Calu3 (cell line): ENCODE results near the gene SIRPD. TPM values are rescaled to one million over a fixed set of nuclear protein-coding genes. Genes with fewer than 3 reads are reported as not detected.

Experiments
- BruUV-seq: library from RNA; stranded (reverse); fragments of 400-500 nt; replicated peaks from 2 replicates; lab custom pipeline; 2021; lab: Mats Ljungman, UMichigan
- CTCF ChIA-PET: fragments of 300-600 bp; sonication (Branson Sonifier 250); formaldehyde crosslinking; loops from one replicate; lab custom pipeline; 2022; ENCODE audit warnings: antibody characterized with exemption; lab: Charles Lee
- DNase-seq: peaks from one replicate; pipeline ENCODE4 v3.0.0; 2022
- H3K27ac Mint-ChIP-seq: one replicate; pipeline ENCODE4 v1.8.0; 2022; ENCODE audit warnings: mixed read lengths; ENCODE audit not compliant: unreplicated experiment
- H3K27me3 Mint-ChIP-seq: one replicate; pipeline ENCODE4 v1.8.0; 2022; ENCODE audit warnings: mixed read lengths; ENCODE audit not compliant: unreplicated experiment
- H3K36me3 Mint-ChIP-seq: one replicate; pipeline ENCODE4 v1.8.0; 2022; ENCODE audit warnings: mild to moderate bottlenecking, moderate library complexity, mixed read lengths; ENCODE audit not compliant: insufficient read depth, unreplicated experiment
- H3K4me1 Mint-ChIP-seq: one replicate; pipeline ENCODE4 v1.8.0; 2022; ENCODE audit warnings: mild to moderate bottlenecking, low read depth, mixed read lengths; ENCODE audit not compliant: unreplicated experiment
- H3K4me3 Mint-ChIP-seq: one replicate; pipeline ENCODE4 v1.8.0; 2022; ENCODE audit warnings: mild to moderate bottlenecking, low read depth, moderate library complexity, mixed read lengths; ENCODE audit not compliant: unreplicated experiment
- H3K9me3 Mint-ChIP-seq: one replicate; pipeline ENCODE4 v1.8.0; 2022; ENCODE audit warnings: low read depth, mixed read lengths; ENCODE audit not compliant: unreplicated experiment
- intact Hi-C: fragments of 100-400 bp; cut with micrococcal nuclease; formaldehyde crosslinking; loops from one replicate; pipeline ENCODE4 v1.10.0; 2022; ENCODE audit not compliant: unreplicated experiment
- total RNA-seq: library from RNA; stranded (reverse); gene quantifications from 2 replicates; pipeline ENCODE4 v1.2.3, GENCODE V29; 2022
- TF ChIP-seq, protein P1 (sequence below): fragments of 200-600 bp; IDR thresholded peaks from one replicate; pipeline ENCODE4 v1.8.0; 2022; ENCODE audit warnings: antibody characterized with exemption; ENCODE audit not compliant: unreplicated experiment

Gene SIRPD
- total RNA-seq, 1 experiment from 2014 or later, result not detected

DNA sequence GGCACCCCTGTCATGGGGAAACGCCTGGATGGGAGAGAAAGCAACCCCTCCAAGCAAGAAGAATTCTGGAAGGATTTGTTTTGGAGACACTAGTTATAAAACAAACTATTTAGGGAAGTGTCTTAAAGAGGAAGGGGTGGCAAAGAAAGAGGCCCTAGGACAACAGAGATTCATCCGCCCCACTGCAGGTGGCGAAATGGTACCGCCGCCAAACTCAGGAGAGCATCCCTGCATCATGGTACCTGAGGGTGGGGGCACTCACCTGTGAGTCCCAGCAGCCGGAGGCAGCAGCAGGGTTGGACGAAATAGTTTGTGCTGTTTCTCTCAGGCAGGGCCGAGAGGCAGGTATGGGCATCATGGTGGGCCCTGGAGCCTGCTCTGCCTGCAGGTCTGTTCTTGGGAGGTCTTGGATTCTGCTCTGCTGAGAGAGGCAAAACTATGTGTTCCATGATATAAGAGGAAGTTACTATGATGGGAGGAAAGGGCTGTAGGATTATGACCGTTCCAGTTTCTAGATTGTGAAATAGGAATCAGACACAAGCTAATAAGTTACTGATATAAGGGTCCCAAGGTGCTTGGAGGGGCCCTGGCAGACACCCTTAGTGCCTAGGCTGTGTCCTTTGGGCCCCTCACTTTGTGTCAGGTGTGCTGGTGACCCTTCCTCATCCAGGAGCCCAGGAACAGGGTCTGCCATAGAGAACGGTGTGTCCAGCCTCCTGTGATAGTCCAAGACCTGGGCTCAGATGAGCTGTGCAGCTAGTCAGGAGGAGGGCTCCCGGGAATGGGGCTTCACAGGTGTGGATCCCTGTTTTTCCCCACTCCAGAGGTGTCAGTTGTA lies 20.4 kb downstream of the SIRPD start:
- Mint-ChIP-seq H3K4me3 (no peak overlapping the region), H3K9me3 (no peaks in the 10 kb centered on the region), H3K27me3 (peaks cover 38% of the 10 kb centered on the region), H3K4me1 (no peaks in the 10 kb centered on the region), H3K36me3 (no peaks in the 10 kb centered on the region), H3K27ac (no peak overlapping the region)
- DNase-seq, result no peak
- no TSS peak for BruUV-seq
- TF ChIP-seq, protein P1, sequence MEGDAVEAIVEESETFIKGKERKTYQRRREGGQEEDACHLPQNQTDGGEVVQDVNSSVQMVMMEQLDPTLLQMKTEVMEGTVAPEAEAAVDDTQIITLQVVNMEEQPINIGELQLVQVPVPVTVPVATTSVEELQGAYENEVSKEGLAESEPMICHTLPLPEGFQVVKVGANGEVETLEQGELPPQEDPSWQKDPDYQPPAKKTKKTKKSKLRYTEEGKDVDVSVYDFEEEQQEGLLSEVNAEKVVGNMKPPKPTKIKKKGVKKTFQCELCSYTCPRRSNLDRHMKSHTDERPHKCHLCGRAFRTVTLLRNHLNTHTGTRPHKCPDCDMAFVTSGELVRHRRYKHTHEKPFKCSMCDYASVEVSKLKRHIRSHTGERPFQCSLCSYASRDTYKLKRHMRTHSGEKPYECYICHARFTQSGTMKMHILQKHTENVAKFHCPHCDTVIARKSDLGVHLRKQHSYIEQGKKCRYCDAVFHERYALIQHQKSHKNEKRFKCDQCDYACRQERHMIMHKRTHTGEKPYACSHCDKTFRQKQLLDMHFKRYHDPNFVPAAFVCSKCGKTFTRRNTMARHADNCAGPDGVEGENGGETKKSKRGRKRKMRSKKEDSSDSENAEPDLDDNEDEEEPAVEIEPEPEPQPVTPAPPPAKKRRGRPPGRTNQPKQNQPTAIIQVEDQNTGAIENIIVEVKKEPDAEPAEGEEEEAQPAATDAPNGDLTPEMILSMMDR, result no peak
- CTCF ChIA-PET, result interaction anchor here (0.6 kb wide), 1 partner anchor 581 kb away, joined by 3 read pairs; no protein-coding TSS in a partner anchor
- intact Hi-C loops, result no loop called here

GRCh38 chr20:1535420-1536175 lies 21.9 kb downstream of the SIRPD start:
- DNase-seq, result no peak
- TF ChIP-seq, protein P1, result no peak
- BruUV-seq, result no TSS peak
- Mint-ChIP-seq H3K9me3 (no peaks in the 10 kb centered on the region), H3K27ac (no peak overlapping the region), H3K27me3 (peaks cover 23% of the 10 kb centered on the region), H3K4me3 (no peak overlapping the region), H3K36me3 (no peaks in the 10 kb centered on the region), H3K4me1 (no peaks in the 10 kb centered on the region)
- intact Hi-C loops, result no loop called here
- CTCF ChIA-PET, result interaction anchor here (0.7 kb wide), 1 partner anchor 563 kb away, joined by 3 read pairs; no protein-coding TSS in a partner anchor

GRCh38 chr20:1534526-1534925 lies 23.0 kb downstream of the SIRPD start:
- no TSS peak for BruUV-seq
- H3K4me3 Mint-ChIP-seq, result no peak overlapping the region
- TF ChIP-seq, protein P1, result no peak
- no peaks in the 10 kb centered on the region for H3K9me3 Mint-ChIP-seq
- CTCF ChIA-PET, result no interaction called here
- H3K27me3 Mint-ChIP-seq, result peaks cover 23% of the 10 kb centered on the region
- intact Hi-C loops, result no loop called here
- DNase-seq, result no peak
- H3K36me3 Mint-ChIP-seq, result no peaks in the 10 kb centered on the region
- no peaks in the 10 kb centered on the region for H3K4me1 Mint-ChIP-seq
- no peak overlapping the region for H3K27ac Mint-ChIP-seq

GRCh38 chr20:1533059-1533458 lies 24.4 kb downstream of the SIRPD start:
- TF ChIP-seq, protein P1, result no peak
- intact Hi-C loops, result no loop called here
- CTCF ChIA-PET, result interaction anchor here (0.7 to 1.0 kb wide), 2 partner anchors 104 to 201 kb away, joined by 3 read pairs; no protein-coding TSS in a partner anchor
- Mint-ChIP-seq H3K9me3 (no peaks in the 10 kb centered on the region), H3K4me3 (no peak overlapping the region), H3K27ac (no peak overlapping the region), H3K36me3 (no peaks in the 10 kb centered on the region), H3K4me1 (no peaks in the 10 kb centered on the region), H3K27me3 (peaks cover 16% of the 10 kb centered on the region)
- no peak for DNase-seq
- BruUV-seq, result no TSS peak
